Hematopoietic multipotent progenitor cell treated with erythropoietin and hydrocortisone succinate and interleukin-3 and kit ligand, for 6 days (in vitro differentiated cells): ENCODE data around the gene CCDC127.
A peak's percentile ranks its signal among the peaks of the same experiment; 100 is the strongest.

Source experiments
- DNase-seq: peaks from one replicate; pipeline ENCODE4 v3.0.0-alpha.2; 2015

The CCDC127 gene

DNA sequence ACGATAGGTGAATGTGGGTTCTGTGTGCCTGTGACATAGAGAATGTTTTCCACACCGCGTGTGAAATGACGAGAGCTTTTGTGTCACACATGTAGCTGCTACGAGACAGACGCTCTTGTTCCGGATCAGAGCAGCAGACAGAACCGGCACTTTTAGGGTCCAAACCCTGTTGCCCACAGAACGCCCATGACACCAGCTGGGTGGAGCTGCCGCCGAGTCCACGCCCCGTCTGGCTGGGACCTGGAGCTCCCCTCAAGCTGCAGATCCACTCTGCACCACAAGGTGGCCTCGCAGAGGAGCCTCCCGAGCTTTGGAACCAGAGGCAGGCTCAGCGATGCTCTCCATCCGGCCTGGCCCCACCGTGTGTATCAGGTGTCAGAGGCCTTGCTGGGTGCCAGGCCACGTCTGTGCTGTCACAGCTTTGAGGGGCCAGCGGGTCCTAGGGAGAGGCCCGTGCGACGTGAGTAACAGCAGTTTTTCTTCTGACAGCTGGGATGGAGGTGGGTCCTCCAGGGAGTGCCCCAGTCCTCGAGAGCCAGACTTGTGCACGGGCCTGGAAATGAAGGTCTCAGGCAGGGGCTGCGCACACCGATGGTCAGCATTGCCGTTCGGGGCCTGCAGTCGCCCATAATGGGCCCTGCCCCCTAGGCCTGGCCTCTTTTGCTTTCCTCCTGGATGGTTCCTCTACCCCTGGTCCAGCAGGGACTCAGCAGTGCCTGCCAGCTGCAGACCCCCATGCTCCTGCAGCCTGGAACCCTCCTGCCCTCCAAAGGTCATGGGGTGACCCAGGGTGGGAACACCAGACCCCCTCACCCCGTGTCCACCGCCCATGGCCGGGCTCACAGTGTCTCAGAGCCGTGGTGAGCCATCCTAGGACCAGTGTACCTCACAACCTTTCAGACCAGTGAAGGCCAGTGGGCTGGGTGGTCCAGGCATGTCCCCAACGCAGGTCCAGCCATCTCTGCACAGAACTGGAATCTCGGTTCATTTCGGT is 29.2 kb downstream of the CCDC127 start:
- DNase-seq: peak; percentile 90

DNA sequence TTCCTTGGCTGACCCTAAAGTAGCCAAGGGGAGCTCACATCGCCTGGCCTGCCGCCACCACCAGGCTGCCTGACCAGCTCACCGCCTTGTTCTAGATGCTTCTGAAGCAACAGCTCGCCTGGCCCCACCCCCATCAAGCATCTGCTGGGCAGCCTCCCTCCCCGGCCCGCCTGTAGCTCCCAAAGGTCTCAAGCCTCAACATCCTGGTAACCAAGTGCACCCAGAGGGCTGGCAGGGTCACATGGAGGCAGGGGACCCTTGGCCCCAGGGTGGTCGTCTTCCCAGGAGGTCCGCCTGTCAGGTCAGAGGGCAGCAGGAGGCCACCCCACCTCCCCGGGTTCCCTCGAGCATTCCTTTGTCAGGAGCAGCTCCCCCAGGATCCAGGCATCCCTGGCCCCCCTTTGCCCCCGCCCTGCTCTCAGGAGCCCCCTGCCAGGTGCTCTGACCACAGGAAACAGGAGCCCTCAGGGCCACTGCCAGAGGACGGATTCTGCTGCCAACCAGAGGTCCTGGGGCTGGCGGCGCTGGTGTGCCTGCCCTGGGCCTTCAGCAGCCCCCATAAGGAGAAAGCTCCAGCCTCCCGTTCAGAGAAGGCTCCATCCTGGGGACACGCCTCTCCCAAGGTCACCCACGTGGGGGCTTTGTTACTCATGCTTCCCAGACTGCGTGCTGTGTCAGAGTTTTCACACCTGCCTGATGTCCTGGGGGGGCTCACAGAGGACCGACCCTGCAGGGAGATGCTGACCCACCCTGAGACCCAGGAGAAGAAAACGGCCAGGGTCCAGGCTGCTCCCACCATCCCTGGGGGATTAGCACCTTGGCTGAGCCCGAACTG is 30.1 kb downstream of the CCDC127 start:
- no peak for DNase-seq

DNA sequence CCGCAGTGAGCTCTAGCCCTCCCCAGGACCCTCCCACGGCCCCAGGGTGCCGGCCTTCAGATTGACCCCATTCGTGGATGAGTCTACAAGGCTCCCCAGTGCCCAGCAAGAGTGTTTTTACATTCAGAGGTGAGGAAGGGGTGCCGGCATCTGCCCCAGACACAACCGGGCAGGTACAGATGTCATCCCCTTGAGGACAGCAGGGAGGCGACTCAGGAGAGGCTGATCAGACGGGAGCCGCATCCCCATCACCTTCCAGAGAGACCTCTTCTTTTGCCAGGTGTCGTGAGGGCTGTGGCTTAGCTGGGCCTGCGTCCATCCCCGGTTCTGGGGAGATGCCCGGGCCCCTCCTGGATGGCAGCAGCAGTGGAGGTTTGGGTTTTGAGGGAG is 30.9 kb downstream of the CCDC127 start:
- no peak for DNase-seq

DNA sequence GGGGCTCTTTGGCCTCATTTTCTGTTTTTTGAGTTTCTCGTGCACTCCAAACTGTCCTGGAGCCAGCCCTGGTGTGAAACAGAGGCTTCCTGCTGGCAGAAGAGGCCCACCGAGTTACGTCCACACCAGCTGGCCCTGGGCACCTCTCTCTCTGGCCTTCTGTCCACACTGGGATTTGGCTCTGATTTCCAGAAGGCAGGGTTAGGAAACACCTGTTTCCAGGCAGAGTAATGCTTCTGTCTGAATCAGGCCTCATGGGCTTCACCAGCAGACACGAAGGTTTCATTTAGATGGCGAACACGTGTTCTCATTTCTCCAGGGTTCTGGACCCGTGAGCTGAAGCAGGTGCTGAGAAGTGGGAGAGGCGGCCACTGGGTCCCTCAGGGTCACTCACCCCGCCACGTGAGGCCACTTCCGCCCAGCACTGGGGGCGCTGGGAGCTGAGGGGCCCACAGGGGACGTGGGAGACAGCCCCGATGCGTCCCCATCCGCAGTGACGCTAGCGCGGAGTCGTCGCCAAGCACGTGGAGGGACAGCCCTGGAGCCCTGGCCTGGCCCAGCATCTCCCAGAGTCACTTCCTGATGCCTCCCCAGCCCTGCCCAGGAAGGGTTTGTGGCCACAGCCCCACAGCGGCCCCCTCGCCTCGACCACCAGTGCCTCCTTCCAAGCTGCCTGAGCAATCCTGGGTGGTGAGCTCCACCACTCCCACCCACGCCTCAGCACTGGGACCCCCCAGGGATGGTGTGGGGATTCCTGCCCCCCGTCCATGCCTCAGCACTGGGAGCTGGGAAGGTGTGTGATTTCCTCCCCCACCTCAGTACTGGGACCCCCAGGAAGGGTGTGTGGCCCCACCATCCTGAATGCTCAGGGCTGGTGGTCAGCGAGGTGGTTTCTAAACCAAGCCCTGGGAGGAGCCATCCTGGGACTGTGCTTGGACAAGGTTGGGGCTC is 31.6 kb downstream of the CCDC127 start:
- no peak for DNase-seq

DNA sequence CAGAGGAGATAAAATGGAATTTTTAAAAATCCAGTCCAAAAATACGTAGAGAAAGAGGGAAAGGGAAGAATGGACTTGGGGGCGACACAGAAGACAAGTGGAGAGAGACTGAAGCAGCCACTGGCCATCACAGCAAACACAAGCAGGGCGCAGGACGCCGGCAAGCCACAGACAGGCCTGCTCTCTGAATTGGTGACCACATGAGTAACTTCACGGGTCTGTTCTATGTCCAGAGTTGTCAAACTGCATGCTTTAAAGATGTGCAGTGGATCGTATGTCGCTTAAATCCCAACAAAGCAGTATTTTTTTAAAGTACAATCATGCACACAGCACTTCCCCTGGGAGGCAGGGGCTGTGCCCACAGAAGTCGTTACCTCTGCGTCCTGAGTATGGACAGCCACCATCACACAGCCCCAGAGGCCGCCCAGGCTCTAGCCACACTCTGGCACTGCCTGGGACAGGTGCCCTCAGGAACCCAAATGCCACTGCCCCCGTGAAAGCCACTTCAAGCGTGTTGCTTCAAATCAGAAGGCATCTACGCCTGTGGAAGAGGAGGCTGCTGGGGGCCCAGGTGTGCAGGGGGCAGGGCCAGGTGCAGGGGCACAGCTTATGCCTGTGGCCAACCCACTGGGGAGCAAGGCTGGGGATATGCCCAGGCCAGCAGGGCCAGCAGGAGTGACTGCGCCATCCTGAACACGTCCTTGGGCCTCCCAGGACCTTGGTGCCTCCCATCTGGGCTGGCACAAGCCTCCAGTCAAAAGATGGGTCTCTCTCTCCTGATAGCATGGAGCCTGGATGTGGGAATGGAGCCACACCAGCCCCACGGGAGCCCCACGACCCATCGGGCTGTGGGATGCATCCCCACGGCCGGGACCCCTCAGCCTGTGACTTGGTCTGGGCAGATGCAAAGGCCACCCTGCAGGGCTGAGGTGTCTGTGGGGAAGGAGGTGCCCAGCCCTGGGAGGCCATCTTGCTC is 32.6 kb downstream of the CCDC127 start:
- no peak for DNase-seq

DNA sequence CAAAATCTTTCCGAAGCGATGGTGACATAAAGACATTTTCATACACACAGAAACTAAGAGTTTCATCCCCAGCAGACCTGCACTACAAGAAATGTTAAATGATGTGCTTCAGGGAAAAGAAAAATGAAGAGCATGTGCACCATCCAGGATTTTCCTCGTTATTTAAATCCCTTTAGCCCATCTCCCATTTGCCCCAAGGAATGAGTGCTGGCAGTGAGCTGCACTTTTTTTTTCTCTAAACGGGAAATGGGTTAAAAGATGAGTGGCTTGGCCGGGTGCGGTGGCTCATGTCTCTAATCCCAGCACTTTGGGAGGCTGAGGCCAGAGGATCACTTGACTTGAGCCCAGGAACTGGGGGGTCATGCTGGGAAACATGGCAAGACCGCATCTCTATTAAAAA is 33.5 kb downstream of the CCDC127 start:
- DNase-seq: no peak

DNA sequence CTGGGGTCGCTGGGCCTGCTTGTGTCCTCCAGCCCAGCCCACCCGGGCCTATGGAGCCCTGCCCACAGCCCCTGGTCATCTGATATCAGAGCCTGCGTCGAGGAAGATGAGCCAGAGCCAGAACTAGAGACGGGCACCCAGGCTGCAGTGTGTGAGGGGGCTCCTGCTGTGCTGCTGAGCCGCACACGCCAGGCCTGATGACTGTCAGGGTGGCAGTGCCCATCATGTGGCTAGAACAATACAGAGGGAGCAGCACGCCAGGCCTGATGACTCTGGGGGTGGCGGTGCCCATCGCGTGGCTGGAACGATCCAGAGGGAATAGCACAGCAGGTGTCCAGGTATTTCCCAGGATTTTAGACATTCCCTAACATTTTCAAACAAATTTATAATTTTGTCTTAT is 35.8 kb downstream of the CCDC127 start:
- no peak for DNase-seq

DNA sequence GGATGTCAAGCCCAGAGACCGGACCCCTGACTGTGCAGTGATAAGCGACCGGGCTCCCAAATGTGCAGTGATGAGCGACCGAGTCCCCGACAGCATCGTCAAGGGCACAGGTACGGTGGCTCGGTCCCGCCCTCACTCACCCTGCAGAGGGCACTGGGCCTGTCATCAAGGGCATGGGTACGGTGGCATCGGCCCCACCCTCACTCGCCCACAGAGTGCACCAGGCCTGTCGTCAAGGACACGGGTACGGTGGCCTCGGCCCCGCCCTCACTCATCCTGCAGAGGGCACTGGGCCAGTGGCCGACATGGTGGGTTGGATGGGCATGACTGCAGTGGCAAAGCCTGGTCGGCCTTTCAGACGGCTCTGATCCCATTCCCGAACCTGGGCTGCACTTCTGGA is 36.4 kb downstream of the CCDC127 start:
- DNase-seq: no peak

DNA sequence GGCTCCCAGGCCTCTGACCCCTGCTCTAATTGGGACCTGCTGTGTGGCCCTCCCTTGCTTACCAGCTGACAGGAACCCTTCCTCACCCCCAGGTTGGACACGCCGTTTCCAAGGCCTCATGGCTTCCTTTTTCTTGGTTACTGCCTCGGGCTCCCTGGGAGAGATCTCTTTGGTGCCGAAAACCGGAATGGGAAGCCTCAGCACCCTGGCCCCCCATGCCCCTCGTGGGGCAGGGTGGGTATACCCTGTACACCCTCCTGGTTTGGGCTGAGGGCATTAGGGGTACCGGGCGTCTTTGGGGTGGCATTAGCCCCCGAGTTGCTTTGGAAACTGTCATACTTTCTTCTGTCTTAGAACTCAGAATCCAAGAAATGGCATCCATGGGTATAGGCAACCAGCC is 36.8 kb downstream of the CCDC127 start:
- no peak for DNase-seq

DNA sequence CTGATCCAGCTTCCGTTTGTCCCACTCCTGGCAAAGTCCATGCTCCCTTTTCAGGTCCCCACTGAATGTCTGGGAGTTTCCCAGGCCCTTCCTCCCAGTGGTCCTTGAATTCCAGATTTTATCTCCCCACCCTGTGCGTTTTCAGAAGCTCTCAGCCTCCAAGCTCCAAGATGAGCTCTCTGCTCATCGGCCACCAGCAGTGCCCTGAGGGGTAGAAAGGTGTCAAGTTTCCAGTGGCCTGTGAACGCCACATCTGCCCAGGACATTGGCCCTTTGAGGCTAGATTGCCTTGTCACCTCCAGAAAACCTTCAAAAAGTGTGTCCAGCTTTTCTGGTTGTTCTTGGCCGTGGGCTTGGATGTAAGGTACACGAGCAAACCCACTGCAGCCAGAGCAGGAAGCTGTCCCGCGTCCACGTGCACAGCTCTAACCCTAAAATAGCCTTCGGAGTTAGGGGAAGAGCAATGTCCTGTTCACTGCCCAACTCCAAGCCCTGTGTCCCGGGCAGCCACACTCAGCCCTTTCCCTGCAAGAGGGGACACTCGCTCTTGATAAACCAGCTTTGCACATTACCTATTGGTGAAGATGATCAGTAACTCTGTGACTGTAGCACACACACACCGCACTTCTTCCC is 37.6 kb downstream of the CCDC127 start:
- no peak for DNase-seq

DNA sequence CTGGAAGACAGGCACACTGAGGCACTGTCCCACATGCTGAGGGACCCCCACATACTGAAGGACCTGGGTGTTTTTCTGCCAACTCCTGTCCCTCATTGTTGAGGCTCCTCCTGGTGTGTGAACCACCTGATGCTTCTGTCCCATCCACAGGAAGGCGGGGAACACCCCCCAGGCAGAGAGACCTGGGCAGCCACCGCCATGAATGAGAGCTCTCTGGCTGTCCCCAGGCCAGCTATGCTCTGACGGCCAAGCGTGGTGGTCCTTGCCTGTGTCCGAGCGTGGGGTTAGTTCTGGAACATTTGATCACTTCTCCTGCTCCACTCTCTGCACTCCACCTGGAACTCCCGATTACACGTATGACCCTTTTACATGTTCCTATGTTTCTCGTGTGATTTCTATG is 38.6 kb downstream of the CCDC127 start:
- no peak for DNase-seq

DNA sequence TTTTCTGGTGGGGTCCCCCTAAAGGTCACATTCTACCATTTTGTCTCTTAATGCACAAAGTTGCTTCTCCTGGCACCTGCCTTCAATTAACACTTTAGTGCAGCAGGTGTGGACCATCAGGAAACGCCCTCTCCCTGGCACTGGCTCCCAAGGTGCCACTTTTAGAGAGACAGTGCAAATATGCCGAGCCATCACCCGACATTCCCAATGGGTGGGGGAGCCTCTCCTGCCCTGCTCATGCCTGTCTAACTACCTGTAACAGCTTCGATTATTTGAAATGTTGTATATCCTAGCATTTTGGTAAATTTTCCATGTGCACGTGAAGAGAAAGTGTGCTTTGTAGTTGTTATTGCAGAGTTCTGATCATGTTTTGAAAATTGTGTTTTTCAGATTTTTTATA is 39.8 kb downstream of the CCDC127 start:
- DNase-seq: no peak

DNA sequence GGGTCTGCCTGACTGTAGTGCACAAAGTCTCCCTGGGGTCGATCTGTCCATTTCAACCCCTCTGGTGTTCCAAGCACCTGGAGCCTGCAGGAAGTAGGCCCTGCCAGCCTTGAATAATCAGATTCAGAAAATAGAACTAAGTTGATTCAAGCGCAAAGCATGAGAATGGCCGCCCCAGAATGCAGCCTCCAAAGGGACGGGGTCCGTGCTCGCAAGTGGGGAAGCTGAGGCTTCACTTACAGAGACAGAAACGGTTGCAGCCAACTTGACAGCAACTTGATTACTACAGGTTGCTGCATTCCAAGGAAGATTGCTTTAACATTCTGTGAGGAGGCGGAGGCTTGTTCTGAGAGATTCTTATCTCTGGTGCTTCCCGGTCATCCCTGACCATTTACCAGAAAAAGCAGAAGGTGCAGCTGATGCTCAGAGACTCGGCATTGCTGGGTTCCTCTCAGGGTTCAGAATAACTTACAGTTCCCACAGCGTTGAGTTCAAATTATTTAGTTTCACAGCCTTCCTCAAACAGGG is 41.6 kb downstream of the CCDC127 start:
- no peak for DNase-seq

DNA sequence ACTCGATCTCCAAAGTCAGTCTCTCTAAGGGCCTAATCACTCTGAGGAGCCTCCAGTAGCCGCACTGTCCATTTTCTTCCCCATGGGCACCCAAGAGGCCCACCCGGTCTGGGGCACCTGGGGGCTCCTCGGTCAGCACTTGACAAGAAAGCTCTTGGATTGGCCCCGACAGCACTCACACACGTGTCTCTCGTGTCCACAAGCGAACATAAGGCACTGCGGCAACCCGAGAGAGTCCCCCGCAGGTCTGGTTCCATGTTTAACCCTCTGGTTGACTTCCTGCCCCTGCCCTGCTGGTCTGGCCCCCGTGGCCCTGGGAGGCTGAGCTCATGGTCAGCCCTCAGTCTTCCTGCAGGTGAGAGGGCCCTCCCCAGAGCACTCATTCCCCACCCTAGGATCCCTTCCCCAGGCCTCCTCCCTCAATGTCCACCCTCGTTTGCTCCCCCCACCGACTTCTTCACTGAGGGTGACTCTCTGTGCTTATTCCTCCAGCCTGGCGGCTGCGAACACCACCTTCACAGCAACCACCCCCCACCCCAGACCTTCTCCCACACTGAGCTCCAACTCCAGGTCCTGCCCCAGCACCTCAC is 43.0 kb downstream of the CCDC127 start:
- no peak for DNase-seq

DNA sequence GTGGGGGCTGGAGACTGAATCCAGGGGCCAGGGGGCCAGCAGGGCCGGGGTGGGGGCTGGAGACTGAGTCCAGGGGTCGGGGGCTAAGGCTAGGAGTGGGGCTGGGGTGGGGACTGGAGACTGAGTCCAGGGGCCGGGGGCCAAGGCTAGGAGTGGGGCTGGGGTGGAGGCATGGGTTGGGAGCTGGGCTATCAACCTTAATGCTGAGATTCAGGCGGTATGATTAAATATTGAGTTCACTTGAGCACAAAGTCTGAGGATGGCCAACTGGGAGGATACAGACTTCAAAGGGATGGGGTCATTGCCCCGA is 43.7 kb downstream of the CCDC127 start:
- DNase-seq: no peak

DNA sequence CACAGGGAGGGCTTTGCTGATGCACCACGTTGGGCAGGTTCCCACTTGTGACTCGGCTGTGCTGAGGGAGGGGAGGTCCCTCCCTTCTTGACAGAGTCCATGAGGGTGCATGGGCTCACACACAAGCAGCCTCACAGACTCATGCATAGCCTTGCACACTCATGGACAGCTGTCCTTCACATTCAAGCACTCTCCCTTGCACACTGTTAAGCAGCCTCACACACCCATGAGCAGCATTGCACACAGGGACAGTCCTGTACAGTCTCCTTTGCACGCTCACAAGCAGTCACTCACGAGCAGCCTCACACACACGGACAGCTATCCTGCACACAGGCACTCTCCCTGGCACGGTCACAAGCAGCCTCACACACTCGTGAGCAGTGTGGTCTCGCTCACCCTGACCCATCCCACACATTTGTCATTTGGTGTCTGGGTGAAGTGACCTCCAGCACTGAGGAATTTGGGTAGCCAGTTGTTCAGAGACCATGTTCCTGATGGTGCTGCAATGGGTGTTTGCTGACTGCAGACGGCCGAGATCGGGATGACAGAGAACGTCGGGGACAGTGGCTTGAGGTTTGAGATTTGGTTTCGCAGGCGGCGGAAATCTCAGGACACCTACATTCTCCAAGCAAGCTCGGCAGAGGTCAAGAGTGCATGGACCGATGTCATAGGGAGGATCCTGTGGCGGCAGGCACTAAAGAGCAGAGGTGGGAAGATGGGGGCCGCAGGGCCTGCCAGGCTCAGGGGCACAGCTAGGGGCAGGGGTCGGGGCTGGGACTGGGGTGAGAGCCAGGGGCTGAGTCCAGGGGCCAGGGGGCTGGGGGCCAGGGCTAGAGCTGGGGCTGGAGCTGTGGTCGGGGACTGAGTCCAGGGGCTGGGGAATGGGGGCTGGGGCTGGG is 44.3 kb downstream of the CCDC127 start:
- DNase-seq: no peak

DNA sequence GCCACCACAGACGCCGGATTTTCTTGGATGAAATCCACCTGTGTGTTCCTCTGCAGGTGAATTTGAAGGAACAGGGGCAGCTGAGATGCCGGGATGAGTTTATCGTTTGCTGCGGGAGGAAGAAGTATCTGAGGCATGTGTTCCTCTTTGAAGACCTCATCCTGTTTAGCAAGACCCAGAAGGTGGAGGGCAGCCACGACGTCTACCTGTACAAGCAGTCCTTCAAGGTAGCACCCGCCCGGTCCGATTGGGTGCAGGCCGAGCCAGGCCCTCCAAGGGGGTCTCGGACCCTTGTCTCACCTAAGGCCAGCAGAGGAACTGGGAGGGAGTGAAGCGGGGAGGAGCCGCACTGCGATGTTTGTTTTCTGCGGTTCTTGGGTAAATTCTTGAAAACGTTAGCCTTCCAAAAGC is 45.1 kb downstream of the CCDC127 start:
- no peak for DNase-seq

DNA sequence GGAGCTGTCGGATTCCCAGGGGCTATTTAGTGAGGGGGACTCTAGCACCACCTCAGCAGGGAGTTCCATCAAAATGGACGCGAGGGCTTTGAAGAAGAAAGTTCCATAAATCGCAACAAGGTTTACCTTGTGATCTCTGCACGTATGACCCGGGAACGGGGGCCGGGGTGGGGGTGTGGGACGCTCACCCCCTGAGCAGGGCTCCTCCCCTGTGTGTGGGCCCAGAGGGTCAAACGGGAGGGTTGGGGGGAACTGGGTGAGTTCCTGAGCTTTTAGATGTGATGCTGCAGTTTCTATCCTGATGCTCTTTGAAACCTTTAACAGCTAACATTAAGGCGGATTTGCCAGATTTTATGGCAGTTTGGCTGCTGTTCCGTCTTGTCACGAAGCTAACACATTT is 45.5 kb downstream of the CCDC127 start:
- no peak for DNase-seq

DNA sequence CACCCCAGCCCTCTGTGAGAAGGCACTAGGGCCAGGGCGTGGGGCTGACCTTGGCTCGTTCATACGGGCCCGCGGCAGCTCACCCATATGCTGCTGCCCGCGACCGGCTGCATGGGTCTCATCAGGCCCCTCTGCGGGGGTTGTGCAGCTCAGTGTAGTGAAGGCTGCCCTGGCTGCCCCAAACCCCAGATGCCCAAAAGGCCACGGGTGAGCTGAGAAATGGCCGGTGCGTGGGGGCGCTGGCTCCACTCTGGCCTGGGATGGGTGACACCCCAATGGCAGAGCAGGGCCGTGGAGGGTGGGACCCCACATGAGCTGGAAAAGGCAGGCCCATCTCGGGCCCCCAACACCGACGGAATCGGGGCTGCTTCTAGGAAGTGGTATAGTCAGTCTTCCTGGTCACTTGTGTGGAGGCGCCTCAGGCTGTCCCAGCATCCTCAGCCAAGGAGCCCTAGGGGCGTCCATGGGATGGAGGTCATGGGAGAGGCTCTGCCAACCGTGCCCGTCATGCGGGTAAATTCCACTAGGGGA is 46.1 kb downstream of the CCDC127 start:
- no peak for DNase-seq
